NCI-H1417 (cell line): ENCODE results near the gene HCRT.
A peak's percentile ranks its signal among the peaks of the same experiment; 100 is the strongest.

ENCODE experiments used
- DNase-seq, 3 experiments: peaks; one replicate each; lab custom pipeline; 2025; lab: John Stamatoyannopoulos, UW

Gene HCRT

GRCh38 chr17:42138749-42139492 is 46.3 kb downstream of the HCRT start:
- no peak for DNase-seq

GRCh38 chr17:42136654-42137051 is 48.6 kb downstream of the HCRT start:
- no peak for DNase-seq

- peak in 2 of 3 experiments; percentile 45 to 66 for DNase-seq
Observed at GRCh38 chr17:42135664-42136653, 49.3 kb downstream of the HCRT start.

DNA sequence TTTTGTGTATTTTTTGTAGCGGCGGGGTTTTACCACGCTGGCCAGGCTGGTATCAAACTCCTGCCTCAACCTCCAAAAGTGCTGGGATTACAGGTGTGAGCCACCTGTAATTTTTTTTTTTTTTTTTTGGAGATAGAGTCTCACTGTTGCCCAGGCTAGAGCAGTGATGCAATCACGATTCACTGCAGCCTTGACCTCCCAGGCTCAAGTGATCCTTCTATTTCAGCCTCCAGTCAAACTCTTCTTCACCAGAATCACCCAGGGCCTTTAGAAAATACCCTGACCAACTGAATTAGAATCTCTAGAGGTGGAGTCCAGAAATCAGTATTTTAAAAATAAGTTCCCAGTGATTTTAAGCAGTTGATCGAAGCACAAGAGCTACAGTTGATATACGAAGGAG is 50.1 kb downstream of the HCRT start:
- DNase-seq = no peak
